Measurements from ENCODE around the gene FAF1.

The FAF1 gene

DNA sequence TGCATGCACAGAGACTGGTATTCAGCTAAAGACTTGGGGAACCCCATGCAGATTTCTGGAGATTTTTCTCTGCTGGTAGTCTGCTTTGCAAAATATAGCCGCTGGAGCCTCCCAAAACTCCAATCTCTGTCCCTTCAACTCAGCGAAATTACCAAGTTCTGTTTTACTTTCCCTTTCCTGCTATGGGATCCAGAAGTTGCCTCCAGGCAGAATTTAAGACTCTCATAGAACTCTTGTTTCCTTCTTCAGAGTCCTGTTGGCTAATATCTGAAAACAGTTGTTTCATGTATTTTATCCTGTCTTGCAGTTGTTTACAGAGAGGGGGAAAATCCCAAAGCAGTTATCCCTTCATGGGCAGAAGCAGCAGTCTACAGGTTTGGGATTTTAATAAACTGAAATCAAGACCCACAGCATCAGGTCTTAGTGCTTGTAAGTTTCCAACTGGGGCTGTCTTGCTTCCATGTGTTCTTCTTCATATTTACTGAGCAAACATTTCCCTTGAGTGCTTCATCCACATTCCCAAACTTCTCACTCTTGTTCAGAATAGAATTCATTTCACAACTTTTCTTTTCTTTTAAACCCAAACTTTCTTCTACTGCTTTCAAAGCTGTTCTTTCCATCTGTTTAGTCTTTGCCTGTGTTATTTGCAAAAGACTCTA, 315.5 kb downstream of the FAF1 start:
- H3K27me3 ChIP-seq (ENCODE audit: control insufficient read depth, insufficient read depth, low read length) = no peaks in the 10 kb centered on the region
- H3K4me1 ChIP-seq (ENCODE audit: control insufficient read depth, insufficient read depth, low read length) = peaks cover 15% of the 10 kb centered on the region
- peak overlapping the region; percentile 46 for H3K27ac ChIP-seq (ENCODE audit: low read depth, low read length)
- H3K36me3 ChIP-seq (ENCODE audit: control insufficient read depth, insufficient read depth, low read length) = no peaks in the 10 kb centered on the region
- no peak overlapping the region; the same call in 1 of the 2 replicates for H3K4me3 ChIP-seq (ENCODE audit: low read depth, low read length)
- peak overlapping the region; percentile 32 for H3K9ac ChIP-seq (ENCODE audit: low read depth, low read length)
- no peaks in the 10 kb centered on the region for H3K9me3 ChIP-seq (ENCODE audit: control insufficient read depth, insufficient read depth, low read length)

DNA sequence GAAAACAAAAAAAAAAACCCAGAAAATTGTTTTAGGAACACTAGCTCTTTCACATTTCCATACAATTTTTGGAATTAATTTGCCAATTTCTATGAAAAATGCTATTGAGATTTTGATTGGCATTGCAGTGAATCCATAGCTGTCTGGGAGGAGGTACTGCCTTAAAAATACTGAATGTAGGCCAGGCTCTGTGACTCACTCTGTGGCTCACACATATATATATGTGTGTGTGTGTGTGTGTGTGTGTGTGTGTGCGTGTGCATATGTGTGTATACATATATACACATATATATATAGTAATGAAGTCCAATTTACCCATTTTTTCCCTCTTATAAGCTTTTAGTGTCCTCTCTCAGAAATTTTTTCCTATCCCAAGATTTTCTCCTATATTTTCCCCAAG, 322.6 kb downstream of the FAF1 start:
- peaks cover 5% of the 10 kb centered on the region; the same call in 1 of the 2 replicates for H3K4me1 ChIP-seq (ENCODE audit: control insufficient read depth, insufficient read depth, low read length)
- no peaks in the 10 kb centered on the region for H3K36me3 ChIP-seq (ENCODE audit: control insufficient read depth, insufficient read depth, low read length)
- no peak overlapping the region for H3K27ac ChIP-seq (ENCODE audit: low read depth, low read length)
- H3K4me3 ChIP-seq (ENCODE audit: low read depth, low read length) = no peak overlapping the region
- no peaks in the 10 kb centered on the region for H3K9me3 ChIP-seq (ENCODE audit: control insufficient read depth, insufficient read depth, low read length)
- H3K9ac ChIP-seq (ENCODE audit: low read depth, low read length) = no peak overlapping the region
- no peaks in the 10 kb centered on the region for H3K27me3 ChIP-seq (ENCODE audit: control insufficient read depth, insufficient read depth, low read length)

DNA sequence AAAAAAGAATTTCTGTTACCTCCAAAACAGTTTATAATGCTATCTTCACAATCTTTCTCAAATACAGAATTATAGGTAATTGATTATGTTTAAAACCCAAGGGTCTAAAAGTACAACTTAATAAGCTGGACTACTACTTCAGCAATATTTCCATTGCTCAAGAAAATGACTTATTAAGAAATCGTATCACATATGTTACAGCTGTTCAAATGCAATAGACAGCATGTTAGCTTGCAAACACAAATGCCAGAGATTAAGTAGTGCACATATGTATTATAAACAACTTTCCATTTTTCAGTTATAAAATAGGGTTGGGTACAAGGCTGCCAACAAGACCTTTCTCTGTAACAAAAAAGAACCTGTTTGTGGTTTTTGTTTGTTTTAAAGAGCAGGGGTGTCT, 325.8 kb downstream of the FAF1 start:
- Histone ChIP-seq H3K4me3 (ENCODE audit: low read depth, low read length) (no peak overlapping the region), H3K4me1 (ENCODE audit: control insufficient read depth, insufficient read depth, low read length) (peaks cover 5% of the 10 kb centered on the region; the same call in 1 of the 2 replicates), H3K27me3 (ENCODE audit: control insufficient read depth, insufficient read depth, low read length) (no peaks in the 10 kb centered on the region), H3K9me3 (ENCODE audit: control insufficient read depth, insufficient read depth, low read length) (no peaks in the 10 kb centered on the region), H3K27ac (ENCODE audit: low read depth, low read length) (no peak overlapping the region), H3K9ac (ENCODE audit: low read depth, low read length) (no peak overlapping the region), H3K36me3 (ENCODE audit: control insufficient read depth, insufficient read depth, low read length) (no peaks in the 10 kb centered on the region)

DNA sequence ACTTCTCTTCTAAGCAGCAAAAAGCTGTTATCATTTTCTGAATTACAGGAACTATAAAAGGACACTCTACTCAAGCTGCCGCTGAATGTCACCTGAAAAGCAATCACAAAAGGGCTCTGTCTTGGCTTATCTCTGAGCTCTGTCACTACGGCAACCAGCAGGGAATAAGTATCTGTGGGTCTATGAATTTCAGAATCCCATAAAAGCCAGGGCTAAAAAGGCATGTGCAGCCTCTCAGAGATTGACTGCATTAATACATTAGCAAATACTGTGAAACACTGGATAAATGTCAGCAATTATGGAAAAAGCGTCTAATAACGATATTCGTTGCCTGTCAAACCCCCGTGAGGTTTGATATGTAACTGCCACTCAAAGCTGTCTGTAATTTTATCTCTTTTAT, 326.6 kb downstream of the FAF1 start:
- no peaks in the 10 kb centered on the region for H3K27me3 ChIP-seq (ENCODE audit: control insufficient read depth, insufficient read depth, low read length)
- no peak overlapping the region for H3K4me3 ChIP-seq (ENCODE audit: low read depth, low read length)
- no peak overlapping the region for H3K9ac ChIP-seq (ENCODE audit: low read depth, low read length)
- H3K4me1 ChIP-seq (ENCODE audit: control insufficient read depth, insufficient read depth, low read length) = peaks cover 5% of the 10 kb centered on the region; the same call in 1 of the 2 replicates
- H3K9me3 ChIP-seq (ENCODE audit: control insufficient read depth, insufficient read depth, low read length) = no peaks in the 10 kb centered on the region
- no peaks in the 10 kb centered on the region for H3K36me3 ChIP-seq (ENCODE audit: control insufficient read depth, insufficient read depth, low read length)
- no peak overlapping the region for H3K27ac ChIP-seq (ENCODE audit: low read depth, low read length)

DNA sequence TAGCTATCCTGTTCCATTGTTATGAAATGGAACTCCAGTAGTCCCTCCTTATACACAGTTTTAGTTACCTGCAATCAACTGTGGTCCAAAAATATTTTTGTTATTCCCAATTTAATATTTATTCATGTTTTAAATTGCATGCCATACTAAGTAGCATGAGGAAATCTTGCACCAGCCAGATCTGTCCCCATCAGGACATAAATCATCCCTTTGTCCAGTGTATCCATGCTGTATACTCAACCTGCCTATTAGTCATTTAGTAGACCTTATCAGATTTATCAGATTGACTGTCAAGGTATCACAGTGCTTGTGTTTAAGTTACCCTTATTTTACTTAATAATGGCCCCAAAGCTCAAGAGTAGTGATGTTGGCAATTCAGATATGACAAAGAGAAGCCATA, 328.9 kb downstream of the FAF1 start:
- Histone ChIP-seq H3K36me3 (ENCODE audit: control insufficient read depth, insufficient read depth, low read length) (no peaks in the 10 kb centered on the region), H3K27me3 (ENCODE audit: control insufficient read depth, insufficient read depth, low read length) (no peaks in the 10 kb centered on the region), H3K4me1 (ENCODE audit: control insufficient read depth, insufficient read depth, low read length) (peaks cover 5% of the 10 kb centered on the region; the same call in 1 of the 2 replicates), H3K4me3 (ENCODE audit: low read depth, low read length) (no peak overlapping the region), H3K9ac (ENCODE audit: low read depth, low read length) (no peak overlapping the region), H3K27ac (ENCODE audit: low read depth, low read length) (no peak overlapping the region), H3K9me3 (ENCODE audit: control insufficient read depth, insufficient read depth, low read length) (no peaks in the 10 kb centered on the region)

DNA sequence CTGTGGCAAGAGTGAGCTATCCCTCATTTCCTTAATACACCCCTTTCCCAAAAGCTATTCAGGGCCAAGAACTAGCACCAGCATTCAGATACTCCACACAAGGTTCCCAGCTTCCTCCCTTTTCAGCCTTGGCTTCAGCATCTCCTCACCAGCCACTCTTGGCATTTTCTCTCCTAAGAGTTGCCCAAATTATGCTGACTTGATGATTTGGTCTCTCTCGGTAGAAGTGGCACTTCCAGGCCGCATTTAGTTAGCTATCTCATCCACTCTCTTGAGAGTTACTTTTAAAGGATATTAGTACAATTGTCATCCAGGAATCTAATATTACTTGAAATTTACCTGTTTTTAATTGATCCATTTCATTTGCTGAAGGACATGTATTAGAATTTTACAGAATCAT, 337.8 kb downstream of the FAF1 start:
- Histone ChIP-seq H3K27me3 (ENCODE audit: control insufficient read depth, insufficient read depth, low read length) (no peaks in the 10 kb centered on the region), H3K27ac (ENCODE audit: low read depth, low read length) (no peak overlapping the region)

DNA sequence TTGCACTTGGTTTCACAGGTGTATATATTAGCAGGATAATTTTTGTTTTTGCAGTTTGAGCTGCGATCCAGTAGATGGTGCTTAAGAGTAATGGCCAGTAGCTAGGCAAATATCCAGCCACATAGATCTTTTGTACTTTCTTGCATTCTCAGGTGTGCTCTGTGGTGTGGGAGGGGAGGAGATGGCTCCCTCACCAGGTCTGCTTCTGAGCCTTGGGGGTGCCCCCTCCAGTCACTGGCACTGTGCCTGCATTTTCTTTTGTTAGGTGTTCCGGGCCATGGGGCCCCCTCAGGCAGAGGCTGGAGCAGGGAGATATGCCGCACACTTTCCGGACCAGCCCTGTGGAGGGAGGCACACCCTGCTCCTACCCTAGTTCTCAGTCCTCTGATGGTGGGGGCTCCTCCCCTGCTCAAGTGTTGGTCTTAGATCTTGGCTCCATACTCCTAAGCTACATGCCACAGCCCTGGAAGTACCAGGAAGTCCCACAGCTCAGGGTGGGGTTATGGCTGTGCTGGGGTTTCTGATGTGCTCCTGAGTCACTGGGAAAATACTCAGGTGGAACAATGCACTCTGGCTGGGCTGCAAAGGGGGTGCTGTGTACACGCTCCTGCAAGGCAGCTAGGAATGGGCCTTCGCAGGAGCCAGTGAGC, 339.3 kb downstream of the FAF1 start:
- Histone ChIP-seq H3K9ac (ENCODE audit: low read depth, low read length) (no peak overlapping the region), H3K27me3 (ENCODE audit: control insufficient read depth, insufficient read depth, low read length) (no peaks in the 10 kb centered on the region), H3K27ac (ENCODE audit: low read depth, low read length) (peak overlapping the region; percentile 70), H3K36me3 (ENCODE audit: control insufficient read depth, insufficient read depth, low read length) (no peaks in the 10 kb centered on the region), H3K9me3 (ENCODE audit: control insufficient read depth, insufficient read depth, low read length) (no peaks in the 10 kb centered on the region), H3K4me3 (ENCODE audit: low read depth, low read length) (no peak overlapping the region), H3K4me1 (ENCODE audit: control insufficient read depth, insufficient read depth, low read length) (peaks cover 5% of the 10 kb centered on the region)

More for the DNA sequence above, 337.8 kb downstream of the FAF1 start:
- Histone ChIP-seq H3K36me3 (ENCODE audit: control insufficient read depth, insufficient read depth, low read length) (no peaks in the 10 kb centered on the region), H3K9me3 (ENCODE audit: control insufficient read depth, insufficient read depth, low read length) (no peaks in the 10 kb centered on the region), H3K9ac (ENCODE audit: low read depth, low read length) (no peak overlapping the region), H3K4me3 (ENCODE audit: low read depth, low read length) (no peak overlapping the region), H3K4me1 (ENCODE audit: control insufficient read depth, insufficient read depth, low read length) (peaks cover 5% of the 10 kb centered on the region)

DNA sequence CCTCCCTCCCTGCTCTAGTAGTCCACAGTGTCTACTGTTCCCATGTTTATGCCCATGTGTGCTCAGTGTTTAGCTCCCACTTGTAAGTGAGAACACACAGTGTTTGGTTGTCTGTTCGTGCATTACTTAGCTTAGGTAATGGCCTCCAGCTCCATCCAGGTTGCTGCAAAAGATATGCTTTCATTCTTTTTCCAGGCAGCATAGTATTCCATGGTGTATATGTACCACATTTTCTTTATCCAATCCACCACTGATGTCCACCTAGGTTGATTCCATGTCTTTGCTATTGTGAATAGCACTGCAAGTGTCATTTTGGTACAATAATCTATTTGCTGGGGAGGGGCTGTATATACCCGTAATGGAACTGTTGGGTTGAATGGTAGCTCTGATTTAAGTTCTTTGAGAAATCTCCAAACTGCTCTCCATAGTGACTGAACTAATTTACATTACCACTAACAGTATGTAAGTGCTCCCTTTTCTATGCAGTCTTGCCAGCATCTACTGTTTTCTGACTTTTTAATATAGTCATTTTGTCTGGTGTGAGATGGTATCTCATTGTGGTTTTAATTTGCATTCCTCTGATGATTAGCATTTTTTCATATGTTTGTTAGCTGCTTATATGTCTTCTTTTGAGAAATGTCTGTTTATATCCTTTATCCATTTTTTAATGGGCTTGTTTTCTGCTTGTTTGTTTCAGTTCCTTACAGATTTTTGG, 344.9 kb downstream of the FAF1 start:
- H3K27ac ChIP-seq (ENCODE audit: low read depth, low read length) = no peak overlapping the region
- H3K36me3 ChIP-seq (ENCODE audit: control insufficient read depth, insufficient read depth, low read length) = no peaks in the 10 kb centered on the region
- H3K4me1 ChIP-seq (ENCODE audit: control insufficient read depth, insufficient read depth, low read length) = peaks cover 12% of the 10 kb centered on the region
- no peak overlapping the region for H3K9ac ChIP-seq (ENCODE audit: low read depth, low read length)
- no peaks in the 10 kb centered on the region for H3K27me3 ChIP-seq (ENCODE audit: control insufficient read depth, insufficient read depth, low read length)
- H3K4me3 ChIP-seq (ENCODE audit: low read depth, low read length) = no peak overlapping the region
- H3K9me3 ChIP-seq (ENCODE audit: control insufficient read depth, insufficient read depth, low read length) = no peaks in the 10 kb centered on the region

DNA sequence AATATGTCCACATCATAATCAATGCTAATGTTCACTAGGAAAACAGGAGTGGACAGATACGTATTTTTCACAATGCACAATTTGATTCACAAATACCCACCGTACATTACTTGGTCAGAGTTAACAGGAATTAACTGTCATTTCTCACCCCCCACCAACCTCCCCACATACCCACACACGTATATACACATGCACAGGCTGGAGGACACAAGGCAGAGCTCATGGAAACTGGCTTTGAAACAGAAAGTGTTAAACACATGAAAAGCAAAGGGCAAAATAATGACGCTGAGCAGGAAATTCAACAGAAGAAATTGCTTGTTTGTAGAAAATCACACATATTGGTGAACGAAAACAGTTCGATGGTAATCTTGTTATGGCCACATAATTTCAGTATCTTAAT, 348.4 kb downstream of the FAF1 start:
- no peaks in the 10 kb centered on the region for H3K27me3 ChIP-seq (ENCODE audit: control insufficient read depth, insufficient read depth, low read length)
- H3K4me1 ChIP-seq (ENCODE audit: control insufficient read depth, insufficient read depth, low read length) = peaks cover 12% of the 10 kb centered on the region
- H3K4me3 ChIP-seq (ENCODE audit: low read depth, low read length) = no peak overlapping the region
- no peak overlapping the region for H3K9ac ChIP-seq (ENCODE audit: low read depth, low read length)
- no peak overlapping the region for H3K27ac ChIP-seq (ENCODE audit: low read depth, low read length)
- no peaks in the 10 kb centered on the region for H3K9me3 ChIP-seq (ENCODE audit: control insufficient read depth, insufficient read depth, low read length)
- no peaks in the 10 kb centered on the region for H3K36me3 ChIP-seq (ENCODE audit: control insufficient read depth, insufficient read depth, low read length)

DNA sequence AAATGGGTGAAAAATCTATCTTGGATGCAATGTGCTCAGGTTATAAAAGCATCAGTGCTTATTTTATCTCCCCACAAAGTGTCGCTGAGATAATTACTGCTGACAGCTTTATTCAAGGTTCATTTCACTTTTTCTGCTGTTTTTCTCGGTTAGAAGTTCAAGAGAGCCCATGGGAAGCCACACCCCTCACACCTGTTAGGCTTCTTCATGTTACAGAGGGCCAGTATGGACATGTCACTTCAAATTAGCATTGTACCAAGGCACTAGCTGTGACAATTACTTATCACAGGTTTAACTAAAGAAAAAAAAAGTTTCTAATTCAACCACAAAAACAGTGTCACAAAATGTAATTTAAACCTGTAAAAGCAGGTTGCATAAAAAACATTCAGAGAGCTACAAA, 349.5 kb downstream of the FAF1 start:
- Histone ChIP-seq H3K36me3 (ENCODE audit: control insufficient read depth, insufficient read depth, low read length) (no peaks in the 10 kb centered on the region), H3K27me3 (ENCODE audit: control insufficient read depth, insufficient read depth, low read length) (no peaks in the 10 kb centered on the region), H3K9ac (ENCODE audit: low read depth, low read length) (no peak overlapping the region), H3K27ac (ENCODE audit: low read depth, low read length) (no peak overlapping the region), H3K9me3 (ENCODE audit: control insufficient read depth, insufficient read depth, low read length) (no peaks in the 10 kb centered on the region), H3K4me3 (ENCODE audit: low read depth, low read length) (no peak overlapping the region), H3K4me1 (ENCODE audit: control insufficient read depth, insufficient read depth, low read length) (peaks cover 12% of the 10 kb centered on the region)

DNA sequence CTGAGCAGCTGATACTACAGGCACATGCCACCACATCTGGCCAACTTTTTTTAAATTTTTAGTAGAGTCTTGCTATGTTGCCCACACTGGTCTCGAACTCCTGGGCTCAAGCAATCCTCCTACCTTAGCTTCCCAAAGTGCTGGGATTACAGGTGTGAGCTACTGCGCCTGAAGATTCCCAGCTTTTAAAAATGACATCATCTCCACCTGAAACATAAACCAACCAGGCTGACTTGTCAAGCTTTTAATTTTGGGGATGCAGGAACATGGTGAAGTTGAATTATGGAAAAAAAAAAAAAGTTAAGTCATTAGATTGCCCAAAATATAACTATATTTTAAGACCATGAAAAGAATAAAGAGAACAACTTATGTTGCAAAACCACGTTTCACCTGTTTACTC, 350.6 kb downstream of the FAF1 start:
- H3K27ac ChIP-seq (ENCODE audit: low read depth, low read length) = no peak overlapping the region
- peaks cover 12% of the 10 kb centered on the region for H3K4me1 ChIP-seq (ENCODE audit: control insufficient read depth, insufficient read depth, low read length)
- no peaks in the 10 kb centered on the region for H3K27me3 ChIP-seq (ENCODE audit: control insufficient read depth, insufficient read depth, low read length)
- no peak overlapping the region for H3K9ac ChIP-seq (ENCODE audit: low read depth, low read length)
- no peaks in the 10 kb centered on the region for H3K36me3 ChIP-seq (ENCODE audit: control insufficient read depth, insufficient read depth, low read length)
- H3K9me3 ChIP-seq (ENCODE audit: control insufficient read depth, insufficient read depth, low read length) = no peaks in the 10 kb centered on the region
- H3K4me3 ChIP-seq (ENCODE audit: low read depth, low read length) = no peak overlapping the region
